BLaER1 treated with 17β-estradiol and CSF1 and Interleukin-3, amounts not matched to agents 10 nM and 100 nM (cell line): ENCODE data around the gene ROBO1.

ENCODE experiments used
- H3K27ac ChIP-seq, 11 experiments: shearing (Covaris generic); formaldehyde crosslinking; 2 replicates each; pipeline ENCODE4 v1.8.1; 2022
- H3K27me3 ChIP-seq, 11 experiments: shearing (Covaris generic); formaldehyde crosslinking; 2 replicates each; pipeline ENCODE4 v1.8.1; 2022
- H3K36me3 ChIP-seq, 11 experiments: shearing (Covaris generic); formaldehyde crosslinking; 2 replicates each; pipeline ENCODE4 v1.8.1; 2022
- H3K4me1 ChIP-seq, 10 experiments: shearing (Covaris generic); formaldehyde crosslinking; 2 replicates each; pipeline ENCODE4 v1.8.1; 2022
- H3K4me2 ChIP-seq, 11 experiments: shearing (Covaris generic); formaldehyde crosslinking; 2 replicates each; pipeline ENCODE4 v1.8.1; 2022
- H3K4me3 ChIP-seq, 10 experiments: shearing (Covaris generic); formaldehyde crosslinking; 2 replicates each; pipeline ENCODE4 v1.8.1; 2022
- H3K9ac ChIP-seq, 11 experiments: shearing (Covaris generic); formaldehyde crosslinking; 2 replicates each; pipeline ENCODE4 v1.8.1; 2022
- H3K9me3 ChIP-seq, 11 experiments: shearing (Covaris generic); formaldehyde crosslinking; replicated peaks in 1 of 11; 2 replicates each; pipeline ENCODE4 v1.8.1; 2022
- H4K20me1 ChIP-seq, 11 experiments: shearing (Covaris generic); formaldehyde crosslinking; 2 replicates each; pipeline ENCODE4 v1.8.1; 2022
- Cebpa-rat ChIP-seq, 11 experiments: shearing (Covaris generic); IDR thresholded peaks; 2 replicates each; pipeline ENCODE4 v1.8.1; 2022

ROBO1 gene

GRCh38 chr3:79286882-79287281 lies 480.9 kb downstream of the ROBO1 start:
- Histone ChIP-seq H3K27ac (no peak overlapping the region), H3K27me3 (no peaks in the 10 kb centered on the region), H3K4me1 (no peaks in the 10 kb centered on the region), H3K4me3 (no peak overlapping the region), H3K36me3 (no peaks in the 10 kb centered on the region), H3K9me3 (no peaks in the 10 kb centered on the region), H4K20me1 (no peaks in the 10 kb centered on the region), H3K9ac (no peak overlapping the region), H3K4me2 (no peak overlapping the region)
- no peak for TF ChIP-seq Cebpa-rat (IDR thresholded peaks at IDR 0.05)

- Histone ChIP-seq H3K36me3 (no peaks in the 10 kb centered on the region), H3K4me3 (no peak overlapping the region), H4K20me1 (no peaks in the 10 kb centered on the region), H3K4me2 (no peak overlapping the region), H3K4me1 (no peaks in the 10 kb centered on the region), H3K27ac (no peak overlapping the region), H3K9ac (no peak overlapping the region), H3K27me3 (no peaks in the 10 kb centered on the region), H3K9me3 (no peaks in the 10 kb centered on the region)
- TF ChIP-seq Cebpa-rat (IDR thresholded peaks at IDR 0.05): no peak
Measured at GRCh38 chr3:79285871-79286270, 481.9 kb downstream of the ROBO1 start.

- Histone ChIP-seq H3K27me3 (no peaks in the 10 kb centered on the region), H3K27ac (no peak overlapping the region)
Measured at GRCh38 chr3:79285380-79285779, 482.4 kb downstream of the ROBO1 start.

GRCh38 chr3:79284781-79285180 lies 483.0 kb downstream of the ROBO1 start:
- no peak for TF ChIP-seq Cebpa-rat (IDR thresholded peaks at IDR 0.05)
- Histone ChIP-seq H3K4me1 (no peaks in the 10 kb centered on the region), H3K4me3 (no peak overlapping the region), H3K4me2 (no peak overlapping the region), H3K27ac (no peak overlapping the region), H4K20me1 (no peaks in the 10 kb centered on the region), H3K27me3 (no peaks in the 10 kb centered on the region), H3K9ac (no peak overlapping the region), H3K36me3 (no peaks in the 10 kb centered on the region), H3K9me3 (no peaks in the 10 kb centered on the region)

More at GRCh38 chr3:79285380-79285779, 482.4 kb downstream of the ROBO1 start:
- Histone ChIP-seq H4K20me1 (no peaks in the 10 kb centered on the region), H3K4me2 (no peak overlapping the region), H3K9me3 (no peaks in the 10 kb centered on the region), H3K4me3 (no peak overlapping the region), H3K36me3 (no peaks in the 10 kb centered on the region), H3K9ac (no peak overlapping the region), H3K4me1 (no peaks in the 10 kb centered on the region)
- TF ChIP-seq Cebpa-rat (IDR thresholded peaks at IDR 0.05): no peak

GRCh38 chr3:79278681-79279080 lies 489.1 kb downstream of the ROBO1 start:
- Histone ChIP-seq H3K27ac (no peak overlapping the region), H3K4me1 (no peaks in the 10 kb centered on the region), H4K20me1 (no peaks in the 10 kb centered on the region), H3K9me3 (no peaks in the 10 kb centered on the region), H3K36me3 (no peaks in the 10 kb centered on the region), H3K4me2 (no peak overlapping the region), H3K4me3 (no peak overlapping the region), H3K9ac (no peak overlapping the region), H3K27me3 (no peaks in the 10 kb centered on the region)
- no peak for TF ChIP-seq Cebpa-rat (IDR thresholded peaks at IDR 0.05)

- H4K20me1 ChIP-seq: no peaks in the 10 kb centered on the region
- H3K36me3 ChIP-seq: no peaks in the 10 kb centered on the region
- no peak overlapping the region for H3K9ac ChIP-seq
- no peak overlapping the region for H3K4me3 ChIP-seq
- no peak overlapping the region for H3K4me2 ChIP-seq
- no peaks in the 10 kb centered on the region; a peak in 1 of 22 replicates for H3K9me3 ChIP-seq
- H3K4me1 ChIP-seq: no peaks in the 10 kb centered on the region
- H3K27ac ChIP-seq: no peak overlapping the region
- no peak for TF ChIP-seq Cebpa-rat (IDR thresholded peaks at IDR 0.05)
- H3K27me3 ChIP-seq: no peaks in the 10 kb centered on the region
Measured at GRCh38 chr3:79268422-79268821, 499.4 kb downstream of the ROBO1 start.

- H3K4me1 ChIP-seq: no peaks in the 10 kb centered on the region
- H3K4me3 ChIP-seq: no peak overlapping the region
- H3K9me3 ChIP-seq: no peaks in the 10 kb centered on the region; a peak in 1 of 22 replicates
- no peaks in the 10 kb centered on the region for H3K36me3 ChIP-seq
- H3K4me2 ChIP-seq: no peak overlapping the region
- no peak overlapping the region for H3K9ac ChIP-seq
- H4K20me1 ChIP-seq: no peaks in the 10 kb centered on the region
- no peak overlapping the region for H3K27ac ChIP-seq
- H3K27me3 ChIP-seq: no peaks in the 10 kb centered on the region
- no peak for TF ChIP-seq Cebpa-rat (IDR thresholded peaks at IDR 0.05)
Measured at GRCh38 chr3:79264892-79265291, 502.9 kb downstream of the ROBO1 start.

GRCh38 chr3:79263423-79263822 lies 504.4 kb downstream of the ROBO1 start:
- H3K4me1 ChIP-seq: no peaks in the 10 kb centered on the region
- no peaks in the 10 kb centered on the region for H3K36me3 ChIP-seq
- H3K27ac ChIP-seq: no peak overlapping the region
- H4K20me1 ChIP-seq: no peaks in the 10 kb centered on the region
- H3K9me3 ChIP-seq: no peaks in the 10 kb centered on the region; a peak in 1 of 22 replicates
- no peak for TF ChIP-seq Cebpa-rat (IDR thresholded peaks at IDR 0.05)
- no peak overlapping the region for H3K4me3 ChIP-seq
- no peak overlapping the region for H3K4me2 ChIP-seq
- H3K27me3 ChIP-seq: no peaks in the 10 kb centered on the region
- H3K9ac ChIP-seq: no peak overlapping the region

- H3K27me3 ChIP-seq: no peaks in the 10 kb centered on the region
- H3K4me1 ChIP-seq: no peaks in the 10 kb centered on the region
- H3K9me3 ChIP-seq: no peaks in the 10 kb centered on the region
- TF ChIP-seq Cebpa-rat (IDR thresholded peaks at IDR 0.05): no peak
- no peak overlapping the region for H3K4me3 ChIP-seq
- H3K4me2 ChIP-seq: no peak overlapping the region
- no peaks in the 10 kb centered on the region for H3K36me3 ChIP-seq
- H4K20me1 ChIP-seq: no peaks in the 10 kb centered on the region
- no peak overlapping the region for H3K27ac ChIP-seq
- H3K9ac ChIP-seq: no peak overlapping the region
Measured at GRCh38 chr3:79258479-79258878, 509.3 kb downstream of the ROBO1 start.

- H3K4me2 ChIP-seq: no peak overlapping the region
- no peaks in the 10 kb centered on the region for H3K9me3 ChIP-seq
- H3K27ac ChIP-seq: no peak overlapping the region
- no peaks in the 10 kb centered on the region for H4K20me1 ChIP-seq
- H3K36me3 ChIP-seq: no peaks in the 10 kb centered on the region
- H3K27me3 ChIP-seq: no peaks in the 10 kb centered on the region
- no peak overlapping the region for H3K9ac ChIP-seq
- H3K4me3 ChIP-seq: no peak overlapping the region
- H3K4me1 ChIP-seq: no peaks in the 10 kb centered on the region
- TF ChIP-seq Cebpa-rat (IDR thresholded peaks at IDR 0.05): no peak
Measured at GRCh38 chr3:79257791-79258190, 510.0 kb downstream of the ROBO1 start.

GRCh38 chr3:79255702-79256101 lies 512.1 kb downstream of the ROBO1 start:
- TF ChIP-seq Cebpa-rat (IDR thresholded peaks at IDR 0.05): no peak
- Histone ChIP-seq H3K4me3 (no peak overlapping the region), H3K27ac (no peak overlapping the region), H3K27me3 (no peaks in the 10 kb centered on the region), H3K4me2 (no peak overlapping the region), H4K20me1 (no peaks in the 10 kb centered on the region), H3K4me1 (no peaks in the 10 kb centered on the region), H3K9me3 (no peaks in the 10 kb centered on the region), H3K9ac (no peak overlapping the region), H3K36me3 (no peaks in the 10 kb centered on the region)
